ENCODE results near the gene RPLP1. TPM values are rescaled to one million over a fixed set of nuclear protein-coding genes. Genes with fewer than 3 reads are reported as not detected.

Gene RPLP1
- total and polyA plus RNA-seq, 3 experiments from 2014 or later: 2,084 to 2,332 (median 2,216) TPM

DNA sequence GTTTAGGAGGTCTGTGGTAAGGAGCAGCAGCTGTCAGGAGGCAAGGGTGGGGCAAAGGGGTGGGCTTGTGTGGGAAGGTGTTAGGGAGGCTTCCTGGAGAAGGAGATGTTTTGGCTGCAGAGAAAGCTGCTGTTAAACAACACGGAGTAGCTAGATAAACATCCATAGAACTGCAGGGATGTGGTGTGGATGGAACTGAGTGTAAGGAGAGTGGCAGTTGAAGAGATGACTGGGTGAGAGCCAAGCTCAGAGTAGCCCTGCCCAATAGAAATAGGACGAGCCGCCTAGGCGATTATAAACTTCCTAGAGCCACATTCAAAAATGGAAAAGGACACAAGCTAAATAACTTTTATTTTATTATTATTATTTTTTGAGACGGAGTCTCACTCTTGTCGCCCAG lies 19.9 kb downstream of the RPLP1 start:
- Mint-ChIP-seq H3K27ac (peak overlapping the region in 1 of 8 donors; percentile 52), H3K36me3 (no peaks in the 10 kb centered on the region), H3K9me3 (no peaks in the 10 kb centered on the region), H3K4me1 (peaks cover 19 to 25% (median 21%) of the 10 kb centered on the region in 3 donors), H3K4me3 (no peak overlapping the region), H3K27me3 (peaks cover 3 to 4% of the 10 kb centered on the region in 2 donors)
- ChIA-PET POLR2A (interaction anchor here (0.7 to 1.0 kb wide), 4 partner anchors 21 to 626 kb away, joined by 3 to 6 read pairs (median 4); no protein-coding TSS in a partner anchor), CTCF (interaction anchor here (1.1 to 1.2 kb wide), 2 partner anchors 9 to 1015 kb away, joined by 4 to 5 read pairs; no protein-coding TSS in a partner anchor)
- Histone ChIP-seq H3K27ac (ENCODE audit: low read depth, low read length) (no peak overlapping the region), H3K36me3 (ENCODE audit: insufficient read depth, low read length) (no peaks in the 10 kb centered on the region), H3K4me1 (ENCODE audit: insufficient read depth, low read length) (peaks cover 24% of the 10 kb centered on the region), H3K27me3 (ENCODE audit: insufficient read depth, low read length, poor library complexity, severe bottlenecking) (no peaks in the 10 kb centered on the region), H3K9me3 (ENCODE audit: low read length) (no peaks in the 10 kb centered on the region), H3K4me3 (ENCODE audit: low read length) (no peak overlapping the region)
- no peak for DNase-seq

DNA sequence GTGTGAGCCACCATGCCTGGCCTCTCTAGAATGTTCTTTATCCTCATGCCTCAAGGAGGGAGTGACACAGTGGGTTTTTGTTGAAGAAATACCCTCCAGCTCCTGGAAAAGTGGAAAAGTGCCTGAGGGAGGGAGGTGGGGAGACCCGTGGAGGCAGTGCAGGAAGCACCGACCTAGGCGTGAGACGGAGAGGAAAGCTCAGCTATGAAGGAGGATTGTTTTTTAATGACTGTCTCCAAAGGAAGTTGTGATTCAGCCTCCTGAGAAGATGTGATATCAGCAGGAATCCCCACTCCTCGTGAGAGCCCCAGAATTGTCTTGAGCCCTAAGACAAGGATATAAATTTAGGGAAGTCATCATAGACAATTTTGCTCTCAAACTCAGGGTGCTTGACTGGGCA lies 21.7 kb downstream of the RPLP1 start:
- H3K27ac ChIP-seq (ENCODE audit: low read depth, low read length): no peak overlapping the region
- H3K4me1 Mint-ChIP-seq: peaks cover 2 to 8% (median 3%) of the 10 kb centered on the region in 3 donors
- H3K27me3 Mint-ChIP-seq: peaks cover 6 to 8% of the 10 kb centered on the region in 2 donors
- peaks cover 0 to under 1% (median 0%) of the 10 kb centered on the region in 5 donors for H3K9me3 Mint-ChIP-seq
- ChIA-PET POLR2A (no interaction called here), CTCF (interaction anchor here (1.9 to 6.5 kb wide), 4 partner anchors 12 to 1038 kb away, joined by 6 to 48 read pairs (median 20); no protein-coding TSS in a partner anchor)
- H3K4me3 Mint-ChIP-seq: no peak overlapping the region
- H3K4me3 ChIP-seq (ENCODE audit: low read length): no peak overlapping the region
- H3K27ac Mint-ChIP-seq: peak overlapping the region in 3 of 8 donors; percentile 15 to 72 (median 43)
- H3K36me3 ChIP-seq (ENCODE audit: insufficient read depth, low read length): no peaks in the 10 kb centered on the region
- peaks cover 6% of the 10 kb centered on the region for H3K4me1 ChIP-seq (ENCODE audit: insufficient read depth, low read length)
- no peaks in the 10 kb centered on the region for H3K36me3 Mint-ChIP-seq
- H3K9me3 ChIP-seq (ENCODE audit: low read length): no peaks in the 10 kb centered on the region
- no peaks in the 10 kb centered on the region for H3K27me3 ChIP-seq (ENCODE audit: insufficient read depth, low read length, poor library complexity, severe bottlenecking)
- no peak for DNase-seq

- Histone ChIP-seq H3K9me3 (ENCODE audit: low read length) (no peaks in the 10 kb centered on the region), H3K27me3 (ENCODE audit: insufficient read depth, low read length, poor library complexity, severe bottlenecking) (no peaks in the 10 kb centered on the region), H3K4me1 (ENCODE audit: insufficient read depth, low read length) (no peaks in the 10 kb centered on the region), H3K27ac (ENCODE audit: low read depth, low read length) (no peak overlapping the region), H3K36me3 (ENCODE audit: insufficient read depth, low read length) (no peaks in the 10 kb centered on the region), H3K4me3 (ENCODE audit: low read length) (no peak overlapping the region)
- peaks cover 0 to 1% (median 0%) of the 10 kb centered on the region in 3 donors for H3K4me1 Mint-ChIP-seq
- no peak for DNase-seq
- H3K9me3 Mint-ChIP-seq: peaks cover 0 to 6% (median 4%) of the 10 kb centered on the region in 5 donors
- H3K27ac Mint-ChIP-seq: no peak overlapping the region
- peaks cover 8 to 9% of the 10 kb centered on the region in 2 donors for H3K27me3 Mint-ChIP-seq
- no peak overlapping the region for H3K4me3 Mint-ChIP-seq
- POLR2A ChIA-PET: no interaction called here
- CTCF ChIA-PET: interaction anchor here (1.2 to 6.5 kb wide), 7 partner anchors 12 to 1037 kb away, joined by 3 to 48 read pairs (median 14); no protein-coding TSS in a partner anchor
- peaks cover 0 to 4% (median 0%) of the 10 kb centered on the region in 3 donors for H3K36me3 Mint-ChIP-seq
Measured at GRCh38 chr15:69474846-69475455, 22.3 kb downstream of the RPLP1 start.

GRCh38 chr15:69475769-69476358 lies 23.2 kb downstream of the RPLP1 start:
- Mint-ChIP-seq H3K27ac (peak overlapping the region in 1 of 8 donors; percentile 29), H3K36me3 (peaks cover 0 to 4% (median 0%) of the 10 kb centered on the region in 3 donors), H3K9me3 (peaks cover 0 to 7% (median 4%) of the 10 kb centered on the region in 5 donors), H3K27me3 (peaks cover 8 to 9% of the 10 kb centered on the region in 2 donors), H3K4me3 (no peak overlapping the region), H3K4me1 (no peaks in the 10 kb centered on the region)
- no peak overlapping the region for H3K27ac ChIP-seq (ENCODE audit: low read depth, low read length)
- ChIA-PET POLR2A (interaction anchor here (0.6 kb wide), 2 partner anchors 151 to 876 kb away, joined by 3 to 5 read pairs; no protein-coding TSS in a partner anchor), CTCF (interaction anchor here (0.8 to 6.5 kb wide), 16 partner anchors 8 to 1250 kb away, joined by 3 to 48 read pairs (median 4); no protein-coding TSS in a partner anchor)
- H3K27me3 ChIP-seq (ENCODE audit: insufficient read depth, low read length, poor library complexity, severe bottlenecking): no peaks in the 10 kb centered on the region
- H3K36me3 ChIP-seq (ENCODE audit: insufficient read depth, low read length): no peaks in the 10 kb centered on the region
- DNase-seq: peak; percentile 60 to 81 (median 65)
- no peaks in the 10 kb centered on the region for H3K9me3 ChIP-seq (ENCODE audit: low read length)
- no peaks in the 10 kb centered on the region for H3K4me1 ChIP-seq (ENCODE audit: insufficient read depth, low read length)
- no peak overlapping the region for H3K4me3 ChIP-seq (ENCODE audit: low read length)

DNA sequence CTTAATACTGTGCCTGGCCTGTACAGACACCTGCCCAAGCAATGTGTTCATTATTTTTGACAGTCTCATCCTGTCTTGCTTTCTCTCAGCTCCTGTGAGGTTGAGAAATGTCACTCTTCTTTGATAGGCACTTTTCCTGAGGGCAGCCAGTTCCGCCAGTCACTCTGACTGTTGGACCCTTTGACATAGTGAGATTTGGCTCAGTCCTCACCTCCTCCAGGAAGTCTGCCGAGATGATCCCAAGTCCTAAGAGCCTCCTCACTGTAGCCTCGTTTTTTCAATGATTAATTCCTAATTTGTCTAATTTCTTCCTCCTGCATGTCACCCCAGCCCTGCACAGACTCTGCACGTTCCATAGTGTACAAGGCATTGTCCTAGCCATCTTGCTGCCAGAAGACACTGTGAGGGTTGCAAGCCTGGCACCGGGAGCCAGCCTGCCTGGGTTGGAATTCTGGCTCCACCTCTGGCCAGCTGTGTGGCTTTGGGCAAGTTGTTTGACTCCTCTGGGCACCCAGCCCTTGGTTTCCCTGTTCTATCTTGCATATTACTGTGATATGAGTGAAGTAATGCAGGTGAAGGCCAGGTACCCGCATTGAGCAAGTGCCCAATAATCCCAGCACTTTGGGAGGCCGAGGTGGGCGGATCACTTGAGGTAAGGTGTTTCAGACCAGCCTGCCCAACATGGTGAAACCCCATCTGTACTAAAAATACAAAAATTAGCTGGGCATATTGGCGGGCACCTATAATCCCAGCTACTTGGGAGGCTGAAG lies 24.3 kb downstream of the RPLP1 start:
- H3K27ac Mint-ChIP-seq: peak overlapping the region in 1 of 8 donors; percentile 4
- POLR2A ChIA-PET: no interaction called here
- Histone ChIP-seq H3K27me3 (ENCODE audit: insufficient read depth, low read length, poor library complexity, severe bottlenecking) (no peaks in the 10 kb centered on the region), H3K27ac (ENCODE audit: low read depth, low read length) (no peak overlapping the region), H3K36me3 (ENCODE audit: insufficient read depth, low read length) (no peaks in the 10 kb centered on the region), H3K4me1 (ENCODE audit: insufficient read depth, low read length) (no peaks in the 10 kb centered on the region), H3K9me3 (ENCODE audit: low read length) (no peaks in the 10 kb centered on the region), H3K4me3 (ENCODE audit: low read length) (no peak overlapping the region)
- peaks cover 8 to 9% of the 10 kb centered on the region in 2 donors for H3K27me3 Mint-ChIP-seq
- peaks cover 0 to 7% (median 4%) of the 10 kb centered on the region in 5 donors for H3K9me3 Mint-ChIP-seq
- H3K4me1 Mint-ChIP-seq: no peaks in the 10 kb centered on the region
- peaks cover 0 to 4% (median 0%) of the 10 kb centered on the region in 3 donors for H3K36me3 Mint-ChIP-seq
- DNase-seq: no peak
- CTCF ChIA-PET: interaction anchor here (0.6 to 6.5 kb wide), 17 partner anchors 10 to 1249 kb away, joined by 3 to 48 read pairs (median 5); no protein-coding TSS in a partner anchor
- H3K4me3 Mint-ChIP-seq: no peak overlapping the region

- H3K36me3 ChIP-seq (ENCODE audit: insufficient read depth, low read length): no peaks in the 10 kb centered on the region
- no peaks in the 10 kb centered on the region for H3K27me3 ChIP-seq (ENCODE audit: insufficient read depth, low read length, poor library complexity, severe bottlenecking)
- CTCF ChIA-PET: interaction anchor here (0.6 to 6.5 kb wide), 16 partner anchors 8 to 1334 kb away, joined by 3 to 48 read pairs (median 4); partner anchors contain the start of gene TLE3
- no peaks in the 10 kb centered on the region for H3K4me1 Mint-ChIP-seq
- H3K27ac Mint-ChIP-seq: peak overlapping the region in 1 of 8 donors; percentile 29
- no peak overlapping the region for H3K4me3 Mint-ChIP-seq
- POLR2A ChIA-PET: no interaction called here
- H3K9me3 ChIP-seq (ENCODE audit: low read length): no peaks in the 10 kb centered on the region
- no peak overlapping the region for H3K27ac ChIP-seq (ENCODE audit: low read depth, low read length)
- H3K36me3 Mint-ChIP-seq: peaks cover 0 to 4% (median 0%) of the 10 kb centered on the region in 3 donors
- peaks cover 8 to 10% of the 10 kb centered on the region in 2 donors for H3K27me3 Mint-ChIP-seq
- H3K9me3 Mint-ChIP-seq: peaks cover 0 to 7% (median 4%) of the 10 kb centered on the region in 5 donors
- H3K4me1 ChIP-seq (ENCODE audit: insufficient read depth, low read length): no peaks in the 10 kb centered on the region
- H3K4me3 ChIP-seq (ENCODE audit: low read length): no peak overlapping the region
- peak in 4 of 5 donors; percentile 22 to 60 (median 33) for DNase-seq
Measured at GRCh38 chr15:69478259-69478781, 25.7 kb downstream of the RPLP1 start.

GRCh38 chr15:69479081-69479480 lies 26.5 kb downstream of the RPLP1 start:
- no peaks in the 10 kb centered on the region for H3K4me1 ChIP-seq (ENCODE audit: insufficient read depth, low read length)
- Mint-ChIP-seq H3K36me3 (peaks cover 0 to 4% (median 0%) of the 10 kb centered on the region in 3 donors), H3K27me3 (peaks cover 8 to 11% of the 10 kb centered on the region in 2 donors), H3K4me1 (no peaks in the 10 kb centered on the region), H3K9me3 (peaks cover 0 to 7% (median 4%) of the 10 kb centered on the region in 5 donors), H3K27ac (no peak overlapping the region), H3K4me3 (no peak overlapping the region)
- H3K27ac ChIP-seq (ENCODE audit: low read depth, low read length): no peak overlapping the region
- POLR2A ChIA-PET: no interaction called here
- no peak overlapping the region for H3K4me3 ChIP-seq (ENCODE audit: low read length)
- CTCF ChIA-PET: interaction anchor here (0.9 to 6.5 kb wide), 7 partner anchors 11 to 1244 kb away, joined by 3 to 48 read pairs (median 3); partner anchors contain the start of gene TLE3
- H3K27me3 ChIP-seq (ENCODE audit: insufficient read depth, low read length, poor library complexity, severe bottlenecking): no peaks in the 10 kb centered on the region
- DNase-seq: no peak
- H3K36me3 ChIP-seq (ENCODE audit: insufficient read depth, low read length): no peaks in the 10 kb centered on the region
- no peaks in the 10 kb centered on the region for H3K9me3 ChIP-seq (ENCODE audit: low read length)

Data from CD8-positive, alpha-beta memory T cell (primary cell).